Measurements from ENCODE around the gene SLC6A11. TPM values are rescaled to one million over a fixed set of nuclear protein-coding genes. Genes with fewer than 3 reads are reported as not detected.
A peak's percentile ranks its signal among the peaks of the same experiment; 100 is the strongest.

SLC6A11 gene
- total and polyA plus RNA-seq, 2 of the 13 experiments (the other 11 are each of a cell fraction or from before 2014, with no cell fraction given) = 17.9 to 34.5 TPM

- Histone ChIP-seq H3K27me3 (ENCODE audit: control insufficient read depth in 1 of 2, insufficient read depth in 2 of 2, low read length in 2 of 2) (no peaks in the 10 kb centered on the region), H3K36me3 (replicated peaks in 1 of 2; ENCODE audit: control insufficient read depth in 1 of 2, insufficient read depth in 2 of 2, low read length in 2 of 2) (peaks cover 6 to 22% of the 10 kb centered on the region in 2 experiments; a peak in 4 of 5 replicates), H3K79me2 (ENCODE audit: insufficient read depth, low read length) (peaks cover 10% of the 10 kb centered on the region), H3K4me1 (ENCODE audit: insufficient read depth, low read length) (peaks cover 56% of the 10 kb centered on the region), H3K27ac (ENCODE audit: extremely low read length, insufficient read depth, low read length) (peak overlapping the region; percentile 28), H3K4me2 (ENCODE audit: low read depth, low read length) (peak overlapping the region; percentile 28; the same call in 1 of the 2 replicates), H3K4me3 (replicated peaks in 1 of 3; ENCODE audit: insufficient read depth in 1 of 3, low read depth in 2 of 3, low read length in 3 of 3) (no peak overlapping the region), H4K20me1 (ENCODE audit: insufficient read depth, low read length) (no peaks in the 10 kb centered on the region), H3K9ac (ENCODE audit: insufficient read depth, low read depth, low read length) (no peak overlapping the region), H3K9me3 (ENCODE audit: low read length) (no peaks in the 10 kb centered on the region; the same call in 1 of the 2 replicates), H2AFZ (ENCODE audit: low read length) (no peak overlapping the region)
- no TSS peak for BruUV-seq (replicated peaks)
- 38% methylated on average over 5 of the region's 5 CpGs for WGBS (ENCODE audit: low lambda C conversion rate)
- CTCF ChIA-PET (ENCODE audit: low intra/inter-chr PET ratio, low total read pairs) = no interaction called here
- ATAC-seq (peak; percentile 81), FAIRE-seq (no peak), DNase-seq (ENCODE audit: low spot score) (peak; percentile 12)
- POLR2A ChIA-PET = interaction anchor here (0.9 kb wide), 1 partner anchor 10 kb away, joined by 5 read pairs; no protein-coding TSS in a partner anchor
- intact Hi-C loops (cut with micrococcal nuclease; ENCODE audit: unreplicated experiment) = no loop called here
- in situ Hi-C loops (cut with HindIII; ENCODE audit: extremely low pct_ligation_motif_present, low pct_unique_long_range_greater_than_20kb) = no loop called here
- TF ChIP-seq NFIB (CRISPR knock-in tag; IDR thresholded peaks at IDR 0.05; ENCODE audit: borderline replicate concordance) = no peak
- no peak for TF ChIP-seq NRL (CRISPR knock-in tag; IDR thresholded peaks at IDR 0.05; ENCODE audit: borderline replicate concordance)
- TF ChIP-seq, protein P1, sequence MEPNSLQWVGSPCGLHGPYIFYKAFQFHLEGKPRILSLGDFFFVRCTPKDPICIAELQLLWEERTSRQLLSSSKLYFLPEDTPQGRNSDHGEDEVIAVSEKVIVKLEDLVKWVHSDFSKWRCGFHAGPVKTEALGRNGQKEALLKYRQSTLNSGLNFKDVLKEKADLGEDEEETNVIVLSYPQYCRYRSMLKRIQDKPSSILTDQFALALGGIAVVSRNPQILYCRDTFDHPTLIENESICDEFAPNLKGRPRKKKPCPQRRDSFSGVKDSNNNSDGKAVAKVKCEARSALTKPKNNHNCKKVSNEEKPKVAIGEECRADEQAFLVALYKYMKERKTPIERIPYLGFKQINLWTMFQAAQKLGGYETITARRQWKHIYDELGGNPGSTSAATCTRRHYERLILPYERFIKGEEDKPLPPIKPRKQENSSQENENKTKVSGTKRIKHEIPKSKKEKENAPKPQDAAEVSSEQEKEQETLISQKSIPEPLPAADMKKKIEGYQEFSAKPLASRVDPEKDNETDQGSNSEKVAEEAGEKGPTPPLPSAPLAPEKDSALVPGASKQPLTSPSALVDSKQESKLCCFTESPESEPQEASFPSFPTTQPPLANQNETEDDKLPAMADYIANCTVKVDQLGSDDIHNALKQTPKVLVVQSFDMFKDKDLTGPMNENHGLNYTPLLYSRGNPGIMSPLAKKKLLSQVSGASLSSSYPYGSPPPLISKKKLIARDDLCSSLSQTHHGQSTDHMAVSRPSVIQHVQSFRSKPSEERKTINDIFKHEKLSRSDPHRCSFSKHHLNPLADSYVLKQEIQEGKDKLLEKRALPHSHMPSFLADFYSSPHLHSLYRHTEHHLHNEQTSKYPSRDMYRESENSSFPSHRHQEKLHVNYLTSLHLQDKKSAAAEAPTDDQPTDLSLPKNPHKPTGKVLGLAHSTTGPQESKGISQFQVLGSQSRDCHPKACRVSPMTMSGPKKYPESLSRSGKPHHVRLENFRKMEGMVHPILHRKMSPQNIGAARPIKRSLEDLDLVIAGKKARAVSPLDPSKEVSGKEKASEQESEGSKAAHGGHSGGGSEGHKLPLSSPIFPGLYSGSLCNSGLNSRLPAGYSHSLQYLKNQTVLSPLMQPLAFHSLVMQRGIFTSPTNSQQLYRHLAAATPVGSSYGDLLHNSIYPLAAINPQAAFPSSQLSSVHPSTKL (CRISPR knock-in tag; IDR thresholded peaks at IDR 0.05) = peak; percentile 19; the same call in 1 of the 2 replicates
- TF ChIP-seq GABPA (IDR thresholded peaks at IDR 0.05; ENCODE audit: low read depth, low read length) = no peak
- peak; percentile 8; the same call in 1 of the 2 replicates for TF ChIP-seq GABPA (CRISPR knock-in tag; IDR thresholded peaks at IDR 0.05; ENCODE audit: low read depth)
- peak; percentile 60 for TF ChIP-seq ZBTB33 (CRISPR knock-in tag; IDR thresholded peaks at IDR 0.05)
- 0 out of 2 replicates have a peak, but pooled peaks have one; percentile 21 for TF ChIP-seq KAT8 (CRISPR knock-in tag; IDR thresholded peaks at IDR 0.05)
- peak; percentile 78 for TF ChIP-seq FOXA3 (CRISPR knock-in tag; IDR thresholded peaks at IDR 0.05)
- no peak for TF ChIP-seq ZNF773 (CRISPR knock-in tag; IDR thresholded peaks at IDR 0.05; ENCODE audit: borderline replicate concordance)
- 0 out of 4 replicates have a peak, but pooled peaks of 1 of the 2 experiments have one; percentile 9 for TF ChIP-seq POLR2A (IDR thresholded peaks at IDR 0.05; ENCODE audit: insufficient read depth in 1 of 2, low read depth in 2 of 2, low read length in 2 of 2)
- no peak for TF ChIP-seq FOXP1 (IDR thresholded peaks at IDR 0.05)
- TF ChIP-seq FOXP1 (CRISPR knock-in tag; IDR thresholded peaks at IDR 0.05) = peak; percentile 64
- TF ChIP-seq FOXM1 (CRISPR knock-in tag; IDR thresholded peaks at IDR 0.05) = no peak
- no peak for TF ChIP-seq ZNF281 (CRISPR knock-in tag; IDR thresholded peaks at IDR 0.05; ENCODE audit: borderline replicate concordance)
- peak; percentile 21; the same call in 1 of the 2 replicates for TF ChIP-seq ZNF501 (CRISPR knock-in tag; IDR thresholded peaks at IDR 0.05)
- TF ChIP-seq ZFP36 (IDR thresholded peaks at IDR 0.05; ENCODE audit: borderline replicate concordance, low read depth, low read length, partially characterized antibody) = no peak
Measured at GRCh38 chr3:10822708-10823515, 6.9 kb downstream of the SLC6A11 start.

Measured in HepG2 (cell line).